A549 (cell line): ENCODE results near the gene DLGAP5. TPM values are rescaled to one million over a fixed set of nuclear protein-coding genes. Genes with fewer than 3 reads are reported as not detected.

Experiments
- ATAC-seq, 2 experiments: fragments of 200-7000 bp in 1 of 2; fragments of >200 bp in 1 of 2; cut with Nextera tagmentation in 1 of 2; cut with Tn5 transposase in 1 of 2; 3 replicates each; pipeline versions ENCODE4 v1.8.0 to v1.9.1; 2018 to 2020; ENCODE audit warnings: mild to moderate bottlenecking in 1 of 2, moderate library complexity in 1 of 2
- CTCF ChIA-PET: fragments of 300-600 bp; sonication (Branson Sonifier 250); formaldehyde crosslinking; extraction: SDS; loops from one replicate; lab custom pipeline; 2021; ENCODE audit warnings: antibody characterized with exemption, inconsistent platforms; lab: Yijun Ruan, JAX
- POLR2A ChIA-PET: fragments of 350-600 bp; formaldehyde crosslinking; extraction: SDS; loops from one replicate; lab custom pipeline; 2021; ENCODE audit warnings: antibody characterized with exemption, inconsistent platforms; lab: Yijun Ruan, JAX
- DNase-seq, 2 experiments: peaks; one replicate each; pipeline versions ENCODE4 v3.0.0 to v3.0.0-alpha.2; 2011 to 2016; ENCODE audit warnings: low read depth in 1 of 2, low spot score in 1 of 2
- FAIRE-seq: peaks from 2 replicates; lab custom pipeline; 2011; peaks lifted over from hg19 to GRCh38; lab: Jason Lieb, UNC
- H3K27ac ChIP-seq, 2 experiments: fragments of >200 bp; sonication (Bioruptor Twin); formaldehyde crosslinking; 3 replicates each; pipeline ENCODE4 v1.5.1; 2016 to 2017
- H3K4me1 ChIP-seq: fragments of >200 bp; sonication (Bioruptor Twin); formaldehyde crosslinking; 3 replicates; pipeline ENCODE4 v1.6.1; 2016
- H3K4me2 ChIP-seq: fragments of >200 bp; sonication (Bioruptor Twin); formaldehyde crosslinking; 3 replicates; pipeline ENCODE4 v1.6.1; 2016
- H3K4me3 ChIP-seq: fragments of >200 bp; sonication (Bioruptor Twin); formaldehyde crosslinking; 3 replicates; pipeline ENCODE4 v1.5.1; 2016
- H3K9me3 ChIP-seq: fragments of >200 bp; sonication (Bioruptor Twin); formaldehyde crosslinking; 3 replicates; pipeline ENCODE4 v1.6.1; 2016
- CBX2 ChIP-seq: fragments of 200-600 bp; sonication (generic); IDR thresholded peaks from 2 replicates; pipeline ENCODE4 v1.6.1; 2016; ENCODE audit warnings: low read depth, mild to moderate bottlenecking, borderline replicate concordance
- CBX8 ChIP-seq: fragments of 200-600 bp; sonication (generic); IDR thresholded peaks from 2 replicates; pipeline ENCODE4 v1.6.1; 2016
- CHD2 ChIP-seq: fragments of 150-350 bp; IDR thresholded peaks from 2 replicates; pipeline ENCODE4 v1.6.1; 2014; ENCODE audit warnings: low read length; ENCODE audit not compliant: partially characterized antibody
- CTCF ChIP-seq: fragments of >200 bp; sonication (Bioruptor Twin); formaldehyde crosslinking; IDR thresholded peaks from 3 replicates; pipeline ENCODE4 v1.5.1; 2016
- EHF ChIP-seq: fragments of 250-450 bp; sonication (Bioruptor Pico); IDR thresholded peaks from 2 replicates; pipeline ENCODE4 v1.5.0; 2020; ENCODE audit warnings: mild to moderate bottlenecking
- EHMT2 ChIP-seq: fragments of 200-600 bp; sonication (generic); IDR thresholded peaks from 2 replicates; pipeline ENCODE4 v1.6.1; 2016; ENCODE audit warnings: antibody characterized with exemption, low read depth, mild to moderate bottlenecking, moderate library complexity
- EP300 ChIP-seq, 2 experiments: fragments of >200 bp; sonication (Bioruptor Twin); formaldehyde crosslinking; IDR thresholded peaks; 2 replicates in 1 of 2; 3 replicates in 1 of 2; pipeline ENCODE4 v1.6.1; 2016 to 2017
- FOSB ChIP-seq: fragments of 250-450 bp; sonication (Bioruptor Pico); IDR thresholded peaks from 2 replicates; pipeline ENCODE4 v1.5.0; 2020; ENCODE audit warnings: mild to moderate bottlenecking, moderate library complexity
- FOSL2 ChIP-seq, 2 experiments: fragments of 450-650 bp in 1 of 2; fragments of >200 bp in 1 of 2; sonication (Bioruptor Twin) in 1 of 2; formaldehyde crosslinking; IDR thresholded peaks; 2 replicates each; pipeline versions ENCODE4 v1.5.0 to v1.6.1; 2016 to 2020; ENCODE audit warnings: mild to moderate bottlenecking in 1 of 2, moderate library complexity in 1 of 2
- GATA3 ChIP-seq: IDR thresholded peaks from 2 replicates; pipeline ENCODE4 v1.6.1; 2012; ENCODE audit warnings: borderline replicate concordance
- HMGXB4 ChIP-seq: fragments of 250-450 bp; sonication (Bioruptor Pico); IDR thresholded peaks from 2 replicates; pipeline ENCODE4 v1.5.0; 2021; ENCODE audit warnings: mild to moderate bottlenecking, moderate library complexity, borderline replicate concordance
- HOXB13 ChIP-seq: fragments of 250-450 bp; sonication (Bioruptor Pico); IDR thresholded peaks from 2 replicates; pipeline ENCODE4 v1.5.0; 2020; ENCODE audit warnings: low read depth, mild to moderate bottlenecking, moderate library complexity
- JUN ChIP-seq, 2 experiments: fragments of >200 bp; sonication (Bioruptor Twin); formaldehyde crosslinking; IDR thresholded peaks; 2 replicates in 1 of 2; 3 replicates in 1 of 2; pipeline ENCODE4 v1.6.1; 2016 to 2017
- JUNB ChIP-seq: fragments of >200 bp; sonication (Bioruptor Twin); formaldehyde crosslinking; IDR thresholded peaks from 2 replicates; pipeline ENCODE4 v1.6.1; 2016
- MYC ChIP-seq: IDR thresholded peaks from 2 replicates; pipeline ENCODE4 v1.6.1; 2012; ENCODE audit warnings: mild to moderate bottlenecking, inconsistent platforms, low read length, improper control_type of control experiment, borderline replicate concordance
- NPAS2 ChIP-seq: fragments of 250-450 bp; sonication (Bioruptor Pico); IDR thresholded peaks from 2 replicates; pipeline ENCODE4 v1.8.0; 2022; ENCODE audit warnings: mild to moderate bottlenecking, moderate library complexity, borderline replicate concordance
- NR3C1 ChIP-seq: fragments of >200 bp; sonication (Bioruptor Twin); formaldehyde crosslinking; IDR thresholded peaks from 3 replicates; pipeline ENCODE4 v1.6.1; 2017
- POLR2AphosphoS2 ChIP-seq: conservative IDR thresholded peaks from 2 replicates; pipeline ENCODE4 v1.6.1; 2012; ENCODE audit warnings: low read length, improper control_type of control experiment, inconsistent platforms
- RAD21 ChIP-seq, 2 experiments: fragments of >200 bp in 1 of 2; sonication (Bioruptor Twin) in 1 of 2; formaldehyde crosslinking in 1 of 2; IDR thresholded peaks in 1 of 2; conservative IDR thresholded peaks in 1 of 2; 2 replicates in 1 of 2; 3 replicates in 1 of 2; pipeline ENCODE4 v1.6.1; 2012 to 2018; ENCODE audit warnings: inconsistent platforms in 1 of 2
- RCOR1 ChIP-seq: fragments of 150-350 bp; IDR thresholded peaks from 2 replicates; pipeline ENCODE4 v1.6.1; 2014; ENCODE audit warnings: antibody characterized with exemption, low read length, low read depth
- RNF2 ChIP-seq: fragments of 200-600 bp; sonication (generic); IDR thresholded peaks from 2 replicates; pipeline ENCODE4 v1.6.1; 2016; ENCODE audit warnings: low read depth, mild to moderate bottlenecking, antibody characterized with exemption, moderate library complexity, borderline replicate concordance
- SMC3 ChIP-seq: fragments of >200 bp; sonication (Bioruptor Twin); formaldehyde crosslinking; IDR thresholded peaks from 3 replicates; pipeline ENCODE4 v1.6.1; 2018; ENCODE audit warnings: inconsistent platforms
- SREBF2 ChIP-seq: fragments of 450-650 bp; IDR thresholded peaks from 2 replicates; pipeline ENCODE4 v1.6.1; 2014; ENCODE audit warnings: mild to moderate bottlenecking, moderate library complexity
- ZC3H11A ChIP-seq: fragments of 450-650 bp; IDR thresholded peaks from 2 replicates; pipeline ENCODE4 v1.6.1; 2014; ENCODE audit warnings: antibody characterized with exemption, mild to moderate bottlenecking
- ZFP36 ChIP-seq: fragments of 450-650 bp; IDR thresholded peaks from 2 replicates; pipeline ENCODE4 v1.6.1; 2014; ENCODE audit warnings: borderline replicate concordance; ENCODE audit not compliant: partially characterized antibody
- WGBS: methylation state at CpG from one replicate; pipeline ENCODE4 v1.1.6; 2017; ENCODE audit errors: missing lambda C conversion rate; 5-methylcytosine and 5-hydroxymethylcytosine counted together
- polyA plus RNA-seq, 4 experiments: library from polyadenylated mRNA; depleted of rRNA in 3 of 4; stranded (reverse); fragments of >200 nt; fragmentation: RNase III in 1 of 4; extraction: RNeasy Plus Mini Kit Qiagen cat#74134 plus additional on column Dnase treatment in 1 of 4; gene quantifications; 2 replicates in 3 of 4; 3 replicates in 1 of 4; pipeline ENCODE4 v1.2.3, GENCODE V29; 2011 to 2017

Gene DLGAP5
- polyA plus RNA-seq, 2 of the 4 experiments (the other 2 are of a cell fraction) = 46.1 to 46.6 TPM

GRCh38 chr14:55128386-55129085 lies 62.8 kb downstream of the DLGAP5 start:
- TF ChIP-seq RNF2 (no peak; the same call in 1 of the 2 replicates), EHMT2 (no peak), POLR2AphosphoS2 (no peak), CBX8 (no peak), CHD2 (no peak), EHF (no peak)
- TF ChIP-seq, all 56 proteins: peak for 0
- DNase-seq (no peak), ATAC-seq (no peak), FAIRE-seq (no peak)
- Histone ChIP-seq H3K4me3 (peak overlapping the region; percentile 69), H3K27ac (peak overlapping the region; percentile 76 to 93), H3K4me1 (peaks cover 19% of the 10 kb centered on the region), H3K4me2 (peak overlapping the region; percentile 68), H3K9me3 (no peaks in the 10 kb centered on the region)
- 16% methylated on average over 20 of the region's 20 CpGs for WGBS
- ChIA-PET POLR2A (interaction anchor here (0.7 to 3.6 kb wide), 8 partner anchors 10 to 69 kb away, joined by 3 to 63 read pairs (median 4); no protein-coding TSS in a partner anchor), CTCF (interaction anchor here (0.9 to 1.1 kb wide), 4 partner anchors 18 to 77 kb away, joined by 3 to 4 read pairs (median 3); partner anchors contain the start of gene MAPK1IP1L)

- peak overlapping the region in 1 of 2 experiments; percentile 15; a peak in 1 of 6 replicates for H3K27ac ChIP-seq
- no peak; a peak in 1 of 6 replicates for ATAC-seq
- CTCF ChIA-PET = interaction anchor here (1.1 to 2.0 kb wide), 4 partner anchors 10 to 76 kb away, joined by 3 to 6 read pairs (median 4); partner anchors contain the start of gene MAPK1IP1L
- peaks cover 27% of the 10 kb centered on the region for H3K4me1 ChIP-seq
- POLR2A ChIA-PET = interaction anchor here (1.2 kb wide), 1 partner anchor 24 kb away, joined by 3 read pairs; no protein-coding TSS in a partner anchor
- H3K4me3 ChIP-seq = no peak overlapping the region
- no peak for FAIRE-seq
- peak in 1 of 2 experiments; percentile 61 for DNase-seq
- TF ChIP-seq FOSL2 (IDR thresholded peaks at IDR 0.05) (no peak), FOSL2 (CRISPR knock-in tag; IDR thresholded peaks at IDR 0.05) (peak; percentile 33; the same call in 1 of the 2 replicates), HMGXB4 (CRISPR knock-in tag) (no peak)
- WGBS = 58% methylated on average over 2 of the region's 2 CpGs
- no peaks in the 10 kb centered on the region for H3K9me3 ChIP-seq
- peak overlapping the region; percentile 68 for H3K4me2 ChIP-seq
Measured at GRCh38 chr14:55127460-55127951, 63.9 kb downstream of the DLGAP5 start.

- WGBS = 73% methylated on average over 5 of the region's 5 CpGs
Measured at GRCh38 chr14:55126932-55127459, 64.4 kb downstream of the DLGAP5 start.

More at GRCh38 chr14:55126932-55127459, 64.4 kb downstream of the DLGAP5 start:
- DNase-seq (no peak), FAIRE-seq (no peak), ATAC-seq (no peak)
- H3K4me2 ChIP-seq = peak overlapping the region; percentile 68
- peak overlapping the region in 1 of 2 experiments; percentile 15; a peak in 1 of 6 replicates for H3K27ac ChIP-seq
- H3K4me3 ChIP-seq = no peak overlapping the region
- ChIA-PET CTCF (interaction anchor here (1.1 to 2.0 kb wide), 4 partner anchors 11 to 76 kb away, joined by 3 to 6 read pairs (median 4); partner anchors contain the start of gene MAPK1IP1L), POLR2A (interaction anchor here (1.2 kb wide), 1 partner anchor 24 kb away, joined by 3 read pairs; no protein-coding TSS in a partner anchor)
- peaks cover 32% of the 10 kb centered on the region for H3K4me1 ChIP-seq
- no peaks in the 10 kb centered on the region for H3K9me3 ChIP-seq
- TF ChIP-seq EHF (no peak), ZFP36 (no peak), FOSB (CRISPR knock-in tag) (no peak), NR3C1 (no peak), GATA3 (no peak), ZC3H11A (no peak), CBX2 (no peak), JUN (IDR thresholded peaks at IDR 0.05) (no peak), JUNB (no peak), SREBF2 (no peak), MYC (no peak), NPAS2 (CRISPR knock-in tag) (no peak), CTCF (no peak), EP300 (IDR thresholded peaks at IDR 0.05) (no peak), HOXB13 (CRISPR knock-in tag) (no peak), SMC3 (no peak), RCOR1 (no peak), RAD21 (conservative IDR thresholded peaks at IDR 0.05 in 1 of 2, IDR thresholded peaks at IDR 0.05 in 1 of 2) (no peak)
